ENCODE results near the gene SNAPIN.
A peak's percentile ranks its signal among the peaks of the same experiment; 100 is the strongest.

The SNAPIN gene

DNA sequence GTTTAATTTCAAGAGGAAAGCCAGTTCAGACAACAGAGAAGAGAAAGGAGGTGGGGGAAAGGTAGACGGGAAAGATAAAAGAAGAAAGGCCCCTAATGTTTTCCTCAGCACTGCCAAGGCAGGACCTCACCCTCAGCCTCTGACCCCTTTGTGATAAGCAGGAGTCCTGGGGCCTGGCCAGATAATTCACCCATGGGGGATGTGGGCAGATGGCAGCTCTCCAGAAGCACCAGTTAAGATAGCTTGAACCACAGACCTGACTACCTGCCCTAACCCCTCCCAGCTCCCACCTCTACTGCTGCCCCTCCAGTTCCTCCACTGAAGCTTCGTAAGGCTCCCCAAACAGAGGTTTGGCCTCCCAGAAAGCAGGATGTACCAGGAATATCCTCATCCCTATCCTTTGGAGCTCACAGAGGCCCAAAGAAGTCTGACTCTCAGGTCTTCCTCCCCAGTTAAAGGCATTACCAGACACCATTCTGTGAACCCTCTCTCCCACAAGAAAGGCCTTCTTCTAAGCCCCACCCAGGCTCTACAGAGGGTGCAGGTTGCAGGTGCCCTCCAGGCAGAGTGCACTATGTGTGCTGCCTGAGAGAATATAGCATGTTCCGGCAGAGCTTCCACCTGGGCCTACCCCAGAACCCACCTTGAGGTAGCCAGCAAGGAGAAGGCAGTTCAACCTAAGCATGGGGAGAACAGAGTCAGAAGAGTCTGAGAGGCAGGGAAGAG is 9.2 kb upstream of the SNAPIN start:
- H3K4me2 ChIP-seq (ENCODE audit: low read length), result no peak overlapping the region
- H3K4me3 ChIP-seq (ENCODE audit: low read length), result no peak overlapping the region
- no peak for TF ChIP-seq EZH2phosphoT487 (IDR thresholded peaks at IDR 0.05; ENCODE audit: low read depth)
- TF ChIP-seq, protein P1, sequence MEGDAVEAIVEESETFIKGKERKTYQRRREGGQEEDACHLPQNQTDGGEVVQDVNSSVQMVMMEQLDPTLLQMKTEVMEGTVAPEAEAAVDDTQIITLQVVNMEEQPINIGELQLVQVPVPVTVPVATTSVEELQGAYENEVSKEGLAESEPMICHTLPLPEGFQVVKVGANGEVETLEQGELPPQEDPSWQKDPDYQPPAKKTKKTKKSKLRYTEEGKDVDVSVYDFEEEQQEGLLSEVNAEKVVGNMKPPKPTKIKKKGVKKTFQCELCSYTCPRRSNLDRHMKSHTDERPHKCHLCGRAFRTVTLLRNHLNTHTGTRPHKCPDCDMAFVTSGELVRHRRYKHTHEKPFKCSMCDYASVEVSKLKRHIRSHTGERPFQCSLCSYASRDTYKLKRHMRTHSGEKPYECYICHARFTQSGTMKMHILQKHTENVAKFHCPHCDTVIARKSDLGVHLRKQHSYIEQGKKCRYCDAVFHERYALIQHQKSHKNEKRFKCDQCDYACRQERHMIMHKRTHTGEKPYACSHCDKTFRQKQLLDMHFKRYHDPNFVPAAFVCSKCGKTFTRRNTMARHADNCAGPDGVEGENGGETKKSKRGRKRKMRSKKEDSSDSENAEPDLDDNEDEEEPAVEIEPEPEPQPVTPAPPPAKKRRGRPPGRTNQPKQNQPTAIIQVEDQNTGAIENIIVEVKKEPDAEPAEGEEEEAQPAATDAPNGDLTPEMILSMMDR (IDR thresholded peaks at IDR 0.05; ENCODE audit: low read depth, low read length), result no peak
- H3K36me3 ChIP-seq (replicated peaks; ENCODE audit: low read depth, low read length), result peaks cover 34% of the 10 kb centered on the region
- H3K9me3 ChIP-seq (ENCODE audit: insufficient read depth, low read length), result no peaks in the 10 kb centered on the region
- no peak overlapping the region for H3K27ac ChIP-seq (ENCODE audit: low read length)
- H2AFZ ChIP-seq (ENCODE audit: low read depth, low read length), result no peak overlapping the region
- no peaks in the 10 kb centered on the region for H4K20me1 ChIP-seq (ENCODE audit: insufficient read depth, low read length)
- H3K27me3 ChIP-seq (ENCODE audit: low read depth, low read length), result no peaks in the 10 kb centered on the region
- no peak overlapping the region for H3K9ac ChIP-seq (ENCODE audit: low read length)
- H3K79me2 ChIP-seq (ENCODE audit: low read length), result no peaks in the 10 kb centered on the region
- peaks cover 5% of the 10 kb centered on the region; the same call in 1 of the 2 replicates for H3K4me1 ChIP-seq (ENCODE audit: low read length)

- no peak overlapping the region for H3K4me2 ChIP-seq (ENCODE audit: low read length)
- H4K20me1 ChIP-seq (ENCODE audit: insufficient read depth, low read length), result no peaks in the 10 kb centered on the region
- peaks cover 5% of the 10 kb centered on the region; the same call in 1 of the 2 replicates for H3K4me1 ChIP-seq (ENCODE audit: low read length)
- H2AFZ ChIP-seq (ENCODE audit: low read depth, low read length), result no peak overlapping the region
- peaks cover 29% of the 10 kb centered on the region for H3K36me3 ChIP-seq (replicated peaks; ENCODE audit: low read depth, low read length)
- no peaks in the 10 kb centered on the region for H3K27me3 ChIP-seq (ENCODE audit: low read depth, low read length)
- no peak for TF ChIP-seq EZH2phosphoT487 (IDR thresholded peaks at IDR 0.05; ENCODE audit: low read depth)
- TF ChIP-seq, protein P1 (IDR thresholded peaks at IDR 0.05; ENCODE audit: low read depth, low read length), result no peak
- H3K4me3 ChIP-seq (ENCODE audit: low read length), result no peak overlapping the region
- H3K9me3 ChIP-seq (ENCODE audit: insufficient read depth, low read length), result no peaks in the 10 kb centered on the region
- H3K27ac ChIP-seq (ENCODE audit: low read length), result no peak overlapping the region
- H3K79me2 ChIP-seq (ENCODE audit: low read length), result no peaks in the 10 kb centered on the region
- H3K9ac ChIP-seq (ENCODE audit: low read length), result no peak overlapping the region
Observed at GRCh38 chr1:153649863-153650235, 8.7 kb upstream of the SNAPIN start.

DNA sequence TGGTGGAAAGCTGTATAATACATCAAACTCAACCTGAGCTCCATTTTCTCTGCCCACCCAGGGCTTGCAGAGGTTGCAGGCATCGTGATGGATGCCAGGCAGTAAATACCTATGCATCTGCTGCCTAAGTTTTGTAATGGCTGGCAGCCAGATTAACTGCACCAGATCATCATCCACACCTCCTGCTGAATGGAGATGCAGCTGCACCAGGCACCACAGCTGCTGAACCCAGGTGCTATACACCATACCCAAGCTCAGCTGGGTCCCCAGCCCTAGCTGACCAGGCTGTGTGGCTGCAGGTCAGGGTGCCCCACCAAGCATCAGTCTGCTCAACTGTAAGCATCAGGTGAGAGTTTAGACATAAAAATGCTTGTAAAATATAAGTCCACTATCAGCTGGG is 6.7 kb upstream of the SNAPIN start:
- Histone ChIP-seq H3K27me3 (ENCODE audit: low read depth, low read length) (no peaks in the 10 kb centered on the region), H3K4me3 (ENCODE audit: low read length) (no peak overlapping the region), H3K36me3 (replicated peaks; ENCODE audit: low read depth, low read length) (peaks cover 11% of the 10 kb centered on the region), H3K79me2 (ENCODE audit: low read length) (no peaks in the 10 kb centered on the region), H3K27ac (ENCODE audit: low read length) (no peak overlapping the region), H2AFZ (ENCODE audit: low read depth, low read length) (no peak overlapping the region), H4K20me1 (ENCODE audit: insufficient read depth, low read length) (no peaks in the 10 kb centered on the region), H3K9ac (ENCODE audit: low read length) (no peak overlapping the region), H3K4me1 (ENCODE audit: low read length) (peaks cover 5% of the 10 kb centered on the region; the same call in 1 of the 2 replicates), H3K4me2 (ENCODE audit: low read length) (no peak overlapping the region), H3K9me3 (ENCODE audit: insufficient read depth, low read length) (no peaks in the 10 kb centered on the region)
- TF ChIP-seq, protein P1 (IDR thresholded peaks at IDR 0.05; ENCODE audit: low read depth, low read length), result no peak
- no peak for TF ChIP-seq EZH2phosphoT487 (IDR thresholded peaks at IDR 0.05; ENCODE audit: low read depth)

- peak overlapping the region; percentile 1; the same call in 1 of the 2 replicates for H3K4me2 ChIP-seq (ENCODE audit: low read length)
- H3K27ac ChIP-seq (ENCODE audit: low read length), result no peak overlapping the region
- H3K36me3 ChIP-seq (replicated peaks; ENCODE audit: low read depth, low read length), result peaks cover 2% of the 10 kb centered on the region
- no peak overlapping the region for H3K4me3 ChIP-seq (ENCODE audit: low read length)
- peaks cover 8% of the 10 kb centered on the region; the same call in 1 of the 2 replicates for H3K4me1 ChIP-seq (ENCODE audit: low read length)
- no peak for TF ChIP-seq EZH2phosphoT487 (IDR thresholded peaks at IDR 0.05; ENCODE audit: low read depth)
- TF ChIP-seq, protein P1 (IDR thresholded peaks at IDR 0.05; ENCODE audit: low read depth, low read length), result no peak
- H3K27me3 ChIP-seq (ENCODE audit: low read depth, low read length), result no peaks in the 10 kb centered on the region
- H3K79me2 ChIP-seq (ENCODE audit: low read length), result no peaks in the 10 kb centered on the region
- no peak overlapping the region for H3K9ac ChIP-seq (ENCODE audit: low read length)
- H2AFZ ChIP-seq (ENCODE audit: low read depth, low read length), result peak overlapping the region; percentile 61
- no peaks in the 10 kb centered on the region for H4K20me1 ChIP-seq (ENCODE audit: insufficient read depth, low read length)
- H3K9me3 ChIP-seq (ENCODE audit: insufficient read depth, low read length), result no peaks in the 10 kb centered on the region
Observed at GRCh38 chr1:153652805-153653500, 5.5 kb upstream of the SNAPIN start.

Measured in OCI-LY3 (cell line).